HepG2 (cell line): ENCODE results near the gene CSKMT. TPM values are rescaled to one million over a fixed set of nuclear protein-coding genes. Genes with fewer than 3 reads are reported as not detected.

ENCODE experiments used
- ATAC-seq: fragments of 200-7000 bp; cut with Tn5 transposase; 3 replicates; pipeline ENCODE4 v1.9.1; 2020; ENCODE audit warnings: mild to moderate bottlenecking, moderate library complexity
- BruUV-seq: library from RNA; stranded (reverse); fragments of 400-500 nt; replicated peaks from 2 replicates; lab custom pipeline; 2021; lab: Mats Ljungman, UMichigan
- CTCF ChIA-PET: fragments of 300-600 bp; formaldehyde crosslinking; extraction: SDS; loops from one replicate; lab custom pipeline; 2021; ENCODE audit warnings: low total read pairs, inconsistent platforms, low intra/inter-chr PET ratio; lab: Yijun Ruan, JAX
- POLR2A ChIA-PET: fragments of 350-600 bp; sonication (Branson Sonifier 250); formaldehyde crosslinking; loops from one replicate; lab custom pipeline; 2020; ENCODE audit warnings: antibody characterized with exemption, inconsistent platforms; lab: Yijun Ruan, JAX
- DNase-seq: peaks from one replicate; pipeline ENCODE4 v3.0.0-alpha.2; 2015; ENCODE audit warnings: low spot score
- FAIRE-seq: peaks from 3 replicates; lab custom pipeline; 2011; peaks lifted over from hg19 to GRCh38; lab: Jason Lieb, UNC
- H2AFZ ChIP-seq: one replicate; pipeline ENCODE4 v1.6.1; 2011; ENCODE audit warnings: low read length, inconsistent platforms
- H3K27ac ChIP-seq: fragments of 300-600 bp; 3 replicates; pipeline ENCODE4 v1.8.0; 2011; ENCODE audit warnings: mixed run types, mild to moderate bottlenecking, mixed read lengths, low read length, inconsistent platforms; ENCODE audit not compliant: insufficient read depth; ENCODE audit errors: extremely low read length
- H3K27me3 ChIP-seq, 2 experiments: fragments of 200-600 bp in 1 of 2; 2 replicates in 1 of 2; 3 replicates in 1 of 2; pipeline versions ENCODE4 v1.6.0 to v1.8.0; 2011; ENCODE audit warnings: low read length in 2 of 2, mild to moderate bottlenecking in 2 of 2, moderate library complexity in 2 of 2, inconsistent platforms in 1 of 2; ENCODE audit not compliant: insufficient read depth in 2 of 2, control insufficient read depth in 1 of 2
- H3K36me3 ChIP-seq, 2 experiments: fragments of 200-600 bp in 1 of 2; replicated peaks in 1 of 2; 2 replicates in 1 of 2; 3 replicates in 1 of 2; pipeline versions ENCODE4 v1.5.1 to v1.8.0; 2011; ENCODE audit warnings: low read length in 2 of 2, inconsistent platforms in 1 of 2; ENCODE audit not compliant: insufficient read depth in 2 of 2, control insufficient read depth in 1 of 2
- H3K4me1 ChIP-seq: 2 replicates; pipeline ENCODE4 v1.5.1; 2012; ENCODE audit warnings: low read length, inconsistent platforms; ENCODE audit not compliant: insufficient read depth
- H3K4me2 ChIP-seq: 2 replicates; pipeline ENCODE4 v1.6.0; 2011; ENCODE audit warnings: low read depth, low read length, inconsistent platforms
- H3K4me3 ChIP-seq, 3 experiments: fragments of 200-600 bp in 1 of 3; sonication (generic), shearing (Covaris generic) in 1 of 3; replicated peaks in 1 of 3; 2 replicates each; pipeline ENCODE4 v1.5.1; 2011 to 2016; ENCODE audit warnings: low read length in 3 of 3, inconsistent platforms in 2 of 3, low read depth in 2 of 3, mild to moderate bottlenecking in 2 of 3, control low read depth in 1 of 3, mixed read lengths in 1 of 3; ENCODE audit not compliant: insufficient read depth in 1 of 3
- H3K79me2 ChIP-seq: one replicate; pipeline ENCODE4 v1.6.1; 2011; ENCODE audit warnings: low read length, inconsistent platforms; ENCODE audit not compliant: insufficient read depth
- H3K9ac ChIP-seq: 2 replicates; pipeline ENCODE4 v1.6.0; 2011; ENCODE audit warnings: mild to moderate bottlenecking, low read depth, low read length, inconsistent platforms; ENCODE audit not compliant: insufficient read depth
- H3K9me3 ChIP-seq: 2 replicates; pipeline ENCODE4 v1.5.1; 2012; ENCODE audit warnings: mild to moderate bottlenecking, low read length
- H4K20me1 ChIP-seq: 2 replicates; pipeline ENCODE4 v1.6.0; 2011; ENCODE audit warnings: inconsistent platforms, mild to moderate bottlenecking, low read length, moderate library complexity; ENCODE audit not compliant: insufficient read depth
- CERS6 ChIP-seq: sonication (generic); formaldehyde crosslinking; IDR thresholded peaks from 2 replicates; pipeline ENCODE4 v1.5.0; 2020; ENCODE audit warnings: missing genetic modification reagents
- FOXK1 ChIP-seq: sonication (generic); formaldehyde crosslinking; IDR thresholded peaks from 2 replicates; pipeline ENCODE4 v1.4.0; 2020; ENCODE audit warnings: low read depth, missing genetic modification reagents, borderline replicate concordance
- GPN1 ChIP-seq: sonication (generic); formaldehyde crosslinking; IDR thresholded peaks from 2 replicates; pipeline ENCODE4 v1.5.1; 2020; ENCODE audit warnings: missing genetic modification reagents, borderline replicate concordance
- JUNB ChIP-seq: sonication (generic); formaldehyde crosslinking; IDR thresholded peaks from 2 replicates; pipeline ENCODE4 v1.8.0; 2022; ENCODE audit warnings: missing genetic modification reagents, mild to moderate bottlenecking, borderline replicate concordance
- PAX8 ChIP-seq: sonication (generic); formaldehyde crosslinking; IDR thresholded peaks from 2 replicates; pipeline ENCODE4 v1.8.0; 2022; ENCODE audit warnings: mild to moderate bottlenecking, missing genetic modification reagents, borderline replicate concordance
- TCF12 ChIP-seq, 2 experiments: fragments of 450-650 bp in 1 of 2; sonication (generic) in 1 of 2; formaldehyde crosslinking in 1 of 2; IDR thresholded peaks; 2 replicates each; pipeline versions ENCODE4 v1.6.1 to v1.8.0; 2017 to 2022; ENCODE audit warnings: antibody characterized with exemption in 1 of 2, mild to moderate bottlenecking in 1 of 2, missing genetic modification reagents in 1 of 2, moderate library complexity in 1 of 2
- ZNF17 ChIP-seq: sonication (generic); formaldehyde crosslinking; IDR thresholded peaks from 2 replicates; pipeline ENCODE4 v1.5.0; 2020; ENCODE audit warnings: mild to moderate bottlenecking, missing genetic modification reagents
- ZNF24 ChIP-seq: fragments of 450-650 bp; IDR thresholded peaks from 2 replicates; pipeline ENCODE4 v1.6.1; 2017; ENCODE audit warnings: antibody characterized with exemption, mild to moderate bottlenecking
- ZNF333 ChIP-seq: sonication (generic); formaldehyde crosslinking; IDR thresholded peaks from 2 replicates; pipeline ENCODE4 v1.4.0; 2020; ENCODE audit warnings: mild to moderate bottlenecking, missing genetic modification reagents, borderline replicate concordance
- ZNF484 ChIP-seq: sonication (generic); formaldehyde crosslinking; IDR thresholded peaks from 2 replicates; pipeline ENCODE4 v1.5.1; 2020; ENCODE audit warnings: mild to moderate bottlenecking, low read depth, missing genetic modification reagents, borderline replicate concordance
- ZNF567 ChIP-seq: sonication (generic); formaldehyde crosslinking; IDR thresholded peaks from 2 replicates; pipeline ENCODE4 v1.8.1; 2023; ENCODE audit warnings: mild to moderate bottlenecking, missing genetic modification reagents, borderline replicate concordance
- WGBS: methylation state at CpG from one replicate; pipeline ENCODE4 v1.1.6; 2017; ENCODE audit warnings: low lambda C conversion rate; 5-methylcytosine and 5-hydroxymethylcytosine counted together
- in situ Hi-C: cut with HindIII; loops from 2 replicates; pipeline ENCODE4 v1.10.0; 2017; ENCODE audit warnings: low pct_unique_long_range_greater_than_20kb; ENCODE audit not compliant: extremely low pct_ligation_motif_present
- intact Hi-C: fragments of 100-400 bp; cut with micrococcal nuclease; formaldehyde crosslinking; loops from one replicate; pipeline ENCODE4 v1.10.0; 2022; ENCODE audit not compliant: unreplicated experiment
- polyA plus RNA-seq, 8 experiments: library from polyadenylated mRNA; depleted of rRNA in 3 of 8; stranded (reverse) in 7 of 8; unstranded in 1 of 8; fragments of >200 nt; fragmentation: Illumina TruSeq in 4 of 8; extraction: Trizol in 4 of 8; gene quantifications; 2 replicates each; pipeline versions ENCODE4 v1.2.1 to v1.2.3, GENCODE V29; 2011 to 2016; ENCODE audit warnings: low read depth in 4 of 8, missing spikeins in 1 of 8, mixed read lengths in 1 of 8; ENCODE audit not compliant: insufficient read depth in 1 of 8
- total RNA-seq, 5 experiments: library from RNA; depleted of rRNA; stranded (reverse); fragments of >200 nt; fragmentation: Illumina TruSeq; extraction: Trizol; gene quantifications; 2 replicates each; pipeline ENCODE4 v1.2.3, GENCODE V29; 2016; ENCODE audit warnings: low read depth in 1 of 5
- TF ChIP-seq, protein P1 (sequence below): sonication (generic); formaldehyde crosslinking; IDR thresholded peaks from 2 replicates; pipeline ENCODE4 v1.4.0; 2020; ENCODE audit warnings: missing genetic modification reagents

The CSKMT gene
- total and polyA plus RNA-seq, 2 of the 13 experiments (the other 11 are each of a cell fraction or from before 2014, with no cell fraction given): 7.6 to 31.8 TPM

DNA sequence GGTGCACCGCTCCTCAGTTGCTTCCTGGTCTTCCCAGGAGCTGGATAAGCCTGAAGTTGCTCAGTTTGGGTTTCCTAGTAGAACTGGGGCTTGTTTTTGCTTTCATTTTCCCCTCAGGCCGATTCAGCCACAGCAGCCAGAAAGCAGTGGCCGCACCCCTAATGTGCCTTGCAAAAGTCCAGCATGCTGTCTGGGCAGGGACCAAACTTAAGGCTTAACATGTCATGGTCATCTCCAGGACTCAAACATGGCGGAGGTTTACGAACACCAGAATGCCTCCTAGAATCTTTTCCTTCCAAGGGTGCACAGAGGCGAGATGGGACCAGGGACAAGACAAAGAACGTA is 44.9 kb downstream of the CSKMT start:
- DNase-seq (no peak), ATAC-seq (no peak), FAIRE-seq (no peak)
- Histone ChIP-seq H2AFZ (no peak overlapping the region), H3K4me3 (no peak overlapping the region), H3K27me3 (no peaks in the 10 kb centered on the region), H3K36me3 (peaks cover 14 to 57% of the 10 kb centered on the region in 2 experiments), H4K20me1 (peaks cover 6% of the 10 kb centered on the region; the same call in 1 of the 2 replicates), H3K4me2 (no peak overlapping the region), H3K9me3 (no peaks in the 10 kb centered on the region), H3K27ac (no peak overlapping the region), H3K4me1 (peaks cover 16% of the 10 kb centered on the region), H3K9ac (no peak overlapping the region), H3K79me2 (no peaks in the 10 kb centered on the region)
- ChIA-PET POLR2A (no interaction called here), CTCF (no interaction called here)
- in situ Hi-C loops (no loop called here), intact Hi-C loops (no loop called here)
- 98% methylated on average over 7 of the region's 7 CpGs for WGBS
- BruUV-seq: no TSS peak
- TF ChIP-seq, protein P1, sequence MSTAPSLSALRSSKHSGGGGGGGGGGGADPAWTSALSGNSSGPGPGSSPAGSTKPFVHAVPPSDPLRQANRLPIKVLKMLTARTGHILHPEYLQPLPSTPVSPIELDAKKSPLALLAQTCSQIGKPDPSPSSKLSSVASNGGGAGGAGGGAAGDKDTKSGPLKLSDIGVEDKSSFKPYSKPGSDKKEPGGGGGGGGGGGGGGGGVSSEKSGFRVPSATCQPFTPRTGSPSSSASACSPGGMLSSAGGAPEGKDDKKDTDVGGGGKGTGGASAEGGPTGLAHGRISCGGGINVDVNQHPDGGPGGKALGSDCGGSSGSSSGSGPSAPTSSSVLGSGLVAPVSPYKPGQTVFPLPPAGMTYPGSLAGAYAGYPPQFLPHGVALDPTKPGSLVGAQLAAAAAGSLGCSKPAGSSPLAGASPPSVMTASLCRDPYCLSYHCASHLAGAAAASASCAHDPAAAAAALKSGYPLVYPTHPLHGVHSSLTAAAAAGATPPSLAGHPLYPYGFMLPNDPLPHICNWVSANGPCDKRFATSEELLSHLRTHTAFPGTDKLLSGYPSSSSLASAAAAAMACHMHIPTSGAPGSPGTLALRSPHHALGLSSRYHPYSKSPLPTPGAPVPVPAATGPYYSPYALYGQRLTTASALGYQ: no peak
- TF ChIP-seq PAX8 (CRISPR knock-in tag): no peak
- no peak for TF ChIP-seq ZNF333
- no peak for TF ChIP-seq JUNB (CRISPR knock-in tag)
- no peak for TF ChIP-seq CERS6
- TF ChIP-seq TCF12 (IDR thresholded peaks at IDR 0.05): no peak
- no peak for TF ChIP-seq TCF12 (CRISPR knock-in tag; IDR thresholded peaks at IDR 0.05)
- no peak for TF ChIP-seq ZNF17 (CRISPR knock-in tag)
- TF ChIP-seq ZNF24: no peak
- TF ChIP-seq ZNF484: no peak
- no peak for TF ChIP-seq GPN1 (CRISPR knock-in tag)
- TF ChIP-seq FOXK1 (CRISPR knock-in tag): no peak
- TF ChIP-seq ZNF567 (CRISPR knock-in tag): no peak
